ENCODE measurements around the gene PGRMC2. TPM values are rescaled to one million over a fixed set of nuclear protein-coding genes. Genes with fewer than 3 reads are reported as not detected.

PGRMC2 gene
- total RNA-seq, 1 donor from 2014 or later = 28.3 TPM

GRCh38 chr4:128294464-128294863 lies 6.9 kb upstream of the PGRMC2 start:
- ATAC-seq (ENCODE audit: low read depth) (no peak), DNase-seq (no peak)
- no peak for TF ChIP-seq CTCF (IDR thresholded peaks at IDR 0.05)
- H3K36me3 Mint-ChIP-seq (ENCODE audit: low read depth) = peaks cover 6% of the 10 kb centered on the region
- no peak overlapping the region for H3K4me3 Mint-ChIP-seq
- H3K9me3 Mint-ChIP-seq = no peaks in the 10 kb centered on the region
- CTCF ChIA-PET = no interaction called here
- no peak overlapping the region for H3K27ac Mint-ChIP-seq
- POLR2A ChIA-PET = no interaction called here
- intact Hi-C loops (cut with micrococcal nuclease) = no loop called here
- H3K27me3 Mint-ChIP-seq = no peaks in the 10 kb centered on the region
- no peaks in the 10 kb centered on the region for H3K4me1 Mint-ChIP-seq

- Mint-ChIP-seq H3K4me1 (peaks cover 4% of the 10 kb centered on the region), H3K27ac (no peak overlapping the region), H3K27me3 (no peaks in the 10 kb centered on the region), H3K4me3 (no peak overlapping the region), H3K36me3 (ENCODE audit: low read depth) (peaks cover 2% of the 10 kb centered on the region), H3K9me3 (no peaks in the 10 kb centered on the region)
- no peak for ATAC-seq (ENCODE audit: low read depth)
- DNase-seq = no peak
- CTCF ChIA-PET = no interaction called here
- intact Hi-C loops (cut with micrococcal nuclease) = no loop called here
- POLR2A ChIA-PET = interaction anchor here (0.5 kb wide), 1 partner anchor 518 kb away, joined by 5 read pairs; no protein-coding TSS in a partner anchor
- no peak for TF ChIP-seq CTCF (IDR thresholded peaks at IDR 0.05)
These were observed 4.7 kb upstream of the PGRMC2 start for GRCh38 chr4:128292349-128292748.

GRCh38 chr4:128291096-128291495 lies 3.5 kb upstream of the PGRMC2 start:
- Mint-ChIP-seq H3K4me3 (no peak overlapping the region), H3K9me3 (no peaks in the 10 kb centered on the region), H3K4me1 (peaks cover 11% of the 10 kb centered on the region), H3K27me3 (no peaks in the 10 kb centered on the region), H3K27ac (no peak overlapping the region), H3K36me3 (ENCODE audit: low read depth) (peaks cover 4% of the 10 kb centered on the region)
- DNase-seq (no peak), ATAC-seq (ENCODE audit: low read depth) (no peak)
- POLR2A ChIA-PET = no interaction called here
- CTCF ChIA-PET = interaction anchor here (0.6 kb wide), 1 partner anchor 181 kb away, joined by 3 read pairs; no protein-coding TSS in a partner anchor
- no peak for TF ChIP-seq CTCF (IDR thresholded peaks at IDR 0.05)
- intact Hi-C loops (cut with micrococcal nuclease) = no loop called here

GRCh38 chr4:128290526-128290925 lies 2.9 kb upstream of the PGRMC2 start:
- Mint-ChIP-seq H3K27me3 (no peaks in the 10 kb centered on the region), H3K9me3 (no peaks in the 10 kb centered on the region), H3K27ac (no peak overlapping the region), H3K4me3 (no peak overlapping the region), H3K4me1 (peaks cover 17% of the 10 kb centered on the region), H3K36me3 (ENCODE audit: low read depth) (peaks cover 4% of the 10 kb centered on the region)
- POLR2A ChIA-PET = no interaction called here
- no peak for TF ChIP-seq CTCF (IDR thresholded peaks at IDR 0.05)
- intact Hi-C loops (cut with micrococcal nuclease) = no loop called here
- no peak for ATAC-seq (ENCODE audit: low read depth)
- no peak for DNase-seq
- CTCF ChIA-PET = no interaction called here

DNA sequence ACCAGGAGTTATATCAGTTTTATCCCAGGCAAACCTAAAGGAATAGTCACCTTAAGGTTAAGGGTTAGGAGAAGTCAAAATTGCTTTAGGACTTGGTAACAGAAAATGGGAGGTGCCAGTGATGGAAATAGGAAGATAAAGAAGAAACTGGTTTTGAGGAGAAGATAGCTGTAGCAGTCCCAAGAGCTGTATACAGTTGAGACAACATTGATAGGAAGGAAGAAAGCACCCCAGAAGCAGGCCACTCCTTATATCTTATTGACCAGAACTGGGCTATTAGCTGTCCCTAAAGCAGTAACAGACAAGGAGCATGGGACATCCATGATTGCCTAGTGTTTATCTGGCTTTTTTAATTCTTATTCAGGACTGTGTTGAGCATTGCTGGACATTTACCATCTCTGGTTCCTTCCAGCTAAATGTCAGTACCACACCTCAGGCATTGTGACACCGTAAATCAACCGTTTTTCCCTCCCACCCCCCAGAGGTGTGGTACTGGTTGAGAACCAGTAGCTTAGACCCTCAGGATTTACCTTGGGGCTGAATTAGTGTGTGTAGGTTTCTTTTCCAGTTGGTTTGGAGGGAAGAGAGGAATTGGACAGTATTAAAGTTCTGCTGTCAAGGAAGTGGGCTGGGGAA lies 2.0 kb upstream of the PGRMC2 start:
- DNase-seq (no peak), ATAC-seq (ENCODE audit: low read depth) (no peak)
- TF ChIP-seq CTCF (IDR thresholded peaks at IDR 0.05) = no peak
- intact Hi-C loops (cut with micrococcal nuclease) = loop anchor here (5.0 kb wide), 3 partner anchors 97 to 573 kb away; partner anchors contain the start of gene HSPA4L
- H3K36me3 Mint-ChIP-seq (ENCODE audit: low read depth) = peaks cover 6% of the 10 kb centered on the region
- H3K9me3 Mint-ChIP-seq = no peaks in the 10 kb centered on the region
- ChIA-PET CTCF (no interaction called here), POLR2A (interaction anchor here (5.1 kb wide), 1 partner anchor 324 kb away, joined by 26 read pairs; the partner anchor contains the start of genes ABHD18 and MFSD8)
- H3K27me3 Mint-ChIP-seq = no peaks in the 10 kb centered on the region
- H3K27ac Mint-ChIP-seq = no peak overlapping the region
- peaks cover 24% of the 10 kb centered on the region for H3K4me1 Mint-ChIP-seq
- H3K4me3 Mint-ChIP-seq = no peak overlapping the region

Data from activated B cell treated with CpG ODN at 0.5 μM for 24 hours (primary cell).